Stimulated activated CD8-positive, alpha-beta memory T cell treated with anti-CD3 and anti-CD28 coated beads, Interleukin-4, amount 100 ng/mL, for 24 hours (primary cell): ENCODE measurements around the gene FGF11.

ENCODE experiments used
- DNase-seq: peaks from one replicate; pipeline ENCODE4 v3.0.0-alpha.2; 2020; ENCODE audit warnings: low read depth

Gene FGF11

DNA sequence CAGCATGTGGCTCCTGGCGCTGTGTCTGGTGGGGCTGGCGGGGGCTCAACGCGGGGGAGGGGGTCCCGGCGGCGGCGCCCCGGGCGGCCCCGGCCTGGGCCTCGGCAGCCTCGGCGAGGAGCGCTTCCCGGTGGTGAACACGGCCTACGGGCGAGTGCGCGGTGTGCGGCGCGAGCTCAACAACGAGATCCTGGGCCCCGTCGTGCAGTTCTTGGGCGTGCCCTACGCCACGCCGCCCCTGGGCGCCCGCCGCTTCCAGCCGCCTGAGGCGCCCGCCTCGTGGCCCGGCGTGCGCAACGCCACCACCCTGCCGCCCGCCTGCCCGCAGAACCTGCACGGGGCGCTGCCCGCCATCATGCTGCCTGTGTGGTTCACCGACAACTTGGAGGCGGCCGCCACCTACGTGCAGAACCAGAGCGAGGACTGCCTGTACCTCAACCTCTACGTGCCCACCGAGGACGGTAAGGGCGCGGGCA is 31.0 kb upstream of the FGF11 start:
- DNase-seq, result no peak

DNA sequence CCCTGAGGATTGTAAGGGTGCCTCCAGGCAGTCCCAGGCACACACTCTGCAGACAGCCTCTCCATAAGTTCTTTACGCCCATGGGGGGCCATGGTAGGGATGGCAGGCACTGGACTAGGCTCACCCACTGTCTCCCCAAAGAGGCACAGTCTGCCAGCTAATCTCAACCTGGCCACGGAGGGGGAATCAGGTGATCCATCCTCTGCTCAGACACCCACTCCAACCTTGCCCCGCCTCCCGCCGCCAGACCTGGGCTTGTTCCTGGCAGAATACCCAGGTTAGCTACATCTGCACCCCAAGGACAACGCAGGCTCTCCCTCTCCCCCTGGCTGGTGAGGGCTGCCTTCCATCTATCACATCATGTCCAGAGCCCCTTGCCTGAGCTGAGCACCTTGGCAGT is 30.4 kb upstream of the FGF11 start:
- no peak for DNase-seq

DNA sequence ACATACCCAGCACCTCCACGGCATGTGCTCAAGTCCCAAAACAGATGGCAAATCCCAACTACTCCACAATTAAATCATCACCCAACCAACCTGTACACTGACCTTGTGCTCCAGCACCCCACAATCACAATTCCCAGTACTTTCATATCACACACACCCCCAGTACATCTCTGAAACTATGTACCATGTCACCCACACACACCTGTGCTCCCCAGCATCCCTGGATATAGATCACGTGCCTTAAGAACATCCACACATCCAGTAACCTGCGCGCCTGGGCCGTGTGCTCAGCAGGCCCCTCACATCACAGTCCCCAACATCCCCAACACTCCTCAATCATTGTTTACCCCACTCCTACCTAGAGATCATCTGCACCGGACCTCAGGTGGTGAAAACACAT is 29.6 kb upstream of the FGF11 start:
- DNase-seq, result no peak

- no peak for DNase-seq
Observed at GRCh38 chr17:7410634-7411426, 28.5 kb upstream of the FGF11 start.

- no peak for DNase-seq
Observed at GRCh38 chr17:7411427-7411750, 27.9 kb upstream of the FGF11 start.

DNA sequence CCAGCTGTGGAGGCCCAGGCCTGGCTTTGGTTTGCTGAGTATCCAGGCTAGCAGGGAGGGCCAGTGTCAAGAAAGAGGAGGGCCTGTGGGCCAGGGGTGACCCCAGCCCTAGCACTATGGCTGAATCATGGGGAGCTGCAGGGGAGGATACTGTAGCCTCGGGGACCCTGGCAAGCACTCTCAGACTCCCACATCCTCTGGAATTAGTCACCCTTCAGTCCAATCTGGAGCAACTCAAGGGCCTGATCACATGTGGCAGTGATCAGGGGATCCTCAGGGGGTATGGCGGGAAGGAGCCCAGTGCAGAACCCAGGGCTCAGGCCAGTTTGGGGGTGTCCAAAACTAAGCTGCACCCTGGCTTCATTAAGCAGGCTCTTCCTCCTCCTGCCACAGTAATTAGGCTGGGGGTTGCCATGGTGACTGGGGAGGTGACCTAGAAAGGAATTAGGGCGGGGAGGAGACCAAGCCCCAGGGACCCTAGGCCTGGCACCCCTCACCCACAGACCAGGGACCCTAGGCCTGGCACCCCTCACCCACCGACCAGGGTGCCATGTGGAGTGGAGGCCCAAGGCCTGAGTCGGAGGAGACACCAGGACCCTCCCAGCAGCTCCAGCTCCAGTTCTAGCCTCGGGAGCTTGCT is 25.8 kb upstream of the FGF11 start:
- no peak for DNase-seq

DNA sequence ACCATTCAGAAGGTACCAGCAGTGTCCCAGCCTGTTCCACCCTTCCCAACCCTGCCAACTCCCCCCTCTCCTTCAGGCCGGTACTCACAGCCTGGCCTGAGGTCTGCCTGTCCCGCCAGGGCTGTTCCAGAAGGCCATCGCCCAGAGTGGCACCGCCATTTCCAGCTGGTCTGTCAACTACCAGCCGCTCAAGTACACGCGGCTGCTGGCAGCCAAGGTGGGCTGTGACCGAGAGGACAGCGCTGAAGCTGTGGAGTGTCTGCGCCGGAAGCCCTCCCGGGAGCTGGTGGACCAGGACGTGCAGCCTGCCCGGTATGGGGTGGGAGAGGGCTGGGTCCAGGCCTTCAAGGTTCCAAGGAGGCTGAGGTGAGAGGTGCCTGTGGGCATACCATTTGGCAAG is 24.5 kb upstream of the FGF11 start:
- DNase-seq, result no peak

- no peak for DNase-seq
Observed at GRCh38 chr17:7415784-7416183, 23.5 kb upstream of the FGF11 start.

DNA sequence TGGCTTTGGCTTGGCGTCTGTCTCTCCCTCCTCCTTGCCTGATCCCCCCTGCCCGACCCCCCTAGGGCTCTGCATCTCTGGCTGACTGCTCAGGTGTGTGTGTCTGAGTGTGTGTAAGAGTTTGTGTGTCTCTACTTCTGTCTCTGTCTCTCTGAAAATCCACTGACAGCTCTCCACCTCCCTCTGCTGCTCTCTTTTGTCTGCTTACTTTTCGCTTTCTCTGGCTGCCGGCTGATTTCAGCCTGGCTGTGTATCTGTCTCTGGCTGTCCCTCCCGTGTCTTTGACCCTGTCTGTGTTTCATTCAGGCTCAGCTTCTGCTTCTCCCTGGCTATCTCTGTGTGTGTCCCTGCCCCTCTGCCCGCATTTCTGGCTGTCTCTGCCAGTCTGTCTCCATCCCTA is 23.0 kb upstream of the FGF11 start:
- no peak for DNase-seq

- no peak for DNase-seq
Observed at GRCh38 chr17:7417056-7417655, 22.2 kb upstream of the FGF11 start.

DNA sequence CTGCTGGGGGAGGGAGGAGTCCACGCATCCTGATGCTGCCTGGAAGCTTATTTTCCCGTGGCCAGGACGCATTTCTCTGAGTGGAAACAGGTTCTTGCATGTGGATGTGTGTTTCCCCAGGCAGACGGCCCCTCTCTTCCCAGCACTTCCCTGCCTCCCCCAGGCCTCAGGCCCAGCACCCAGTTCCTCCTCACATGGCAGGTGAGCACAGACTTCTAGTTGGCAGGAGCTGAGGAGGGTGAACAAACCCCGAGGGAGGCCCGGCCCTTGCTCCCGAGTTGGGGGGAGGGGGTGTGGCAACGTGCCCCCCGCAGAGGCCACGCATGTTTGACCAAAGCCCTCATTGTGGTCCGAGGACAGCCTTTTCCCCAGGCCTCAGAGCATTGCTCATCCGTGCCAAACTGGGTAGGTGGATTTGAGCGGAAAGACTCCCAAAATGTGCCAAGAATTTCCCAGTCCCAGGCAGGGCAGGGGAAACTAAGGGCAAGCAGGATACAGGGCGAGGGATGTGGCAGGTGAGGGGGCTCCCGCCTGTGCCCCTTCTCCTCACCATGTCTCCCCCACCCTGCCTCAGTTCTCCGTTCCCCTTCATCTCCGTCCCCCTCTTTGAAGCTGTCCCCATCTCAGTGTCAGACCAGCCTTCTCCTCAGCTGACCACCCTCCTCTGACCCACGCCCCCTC is 20.7 kb upstream of the FGF11 start:
- no peak for DNase-seq

GRCh38 chr17:7419819-7420610 is 19.3 kb upstream of the FGF11 start, which contains the start of gene SPEM1:
SPEM1 (plus strand) TSS chr17:7420324; CDS start chr17:7420385, 61 bp downstream.
- DNase-seq, result no peak

DNA sequence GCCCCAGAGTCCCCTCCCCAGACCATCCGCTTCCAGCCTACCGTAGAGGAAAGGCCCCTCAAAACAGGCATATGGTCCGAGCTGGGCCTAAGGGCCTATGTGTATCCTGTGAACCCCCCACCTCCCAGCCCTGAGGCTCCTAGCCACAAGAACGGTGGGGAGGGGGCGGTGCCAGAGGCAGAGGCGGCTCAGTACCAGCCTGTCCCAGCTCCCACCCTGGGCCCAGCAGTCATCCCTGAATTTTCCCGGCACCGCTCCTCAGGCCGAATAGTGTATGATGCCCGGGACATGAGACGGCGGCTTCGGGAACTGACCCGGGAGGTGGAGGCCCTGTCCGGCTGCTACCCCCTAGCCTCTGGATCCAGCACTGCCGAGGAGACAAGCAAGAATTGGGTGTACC is 18.1 kb upstream of the FGF11 start:
- no peak for DNase-seq

GRCh38 chr17:7423679-7424078 is 15.6 kb upstream of the FGF11 start:
- no peak for DNase-seq

DNA sequence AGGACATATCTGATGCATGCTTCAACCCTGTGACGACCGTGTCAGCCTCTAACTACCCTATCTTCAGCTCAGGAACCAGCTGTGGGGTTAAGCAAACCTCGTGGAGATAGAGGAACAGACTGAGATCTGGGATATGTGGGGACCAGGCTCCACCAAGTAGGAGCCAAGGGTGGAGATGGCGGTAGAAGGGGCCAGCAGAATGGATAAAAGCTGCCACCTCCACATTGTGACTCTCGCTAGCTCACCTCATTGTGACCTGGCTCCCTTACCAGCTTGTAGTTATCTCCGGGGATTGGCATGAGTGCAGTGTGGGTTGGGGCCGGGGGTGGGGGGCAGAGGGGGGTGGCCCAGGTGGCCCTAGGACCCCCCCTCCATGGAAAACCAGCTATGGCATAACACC is 14.0 kb upstream of the FGF11 start, which contains the start of gene SPEM2:
TSS of gene SPEM2 (plus strand) at position 301 of the 400 bp plus-strand sequence. CDS start at position 374, 73 bp downstream.
- DNase-seq, result no peak

DNA sequence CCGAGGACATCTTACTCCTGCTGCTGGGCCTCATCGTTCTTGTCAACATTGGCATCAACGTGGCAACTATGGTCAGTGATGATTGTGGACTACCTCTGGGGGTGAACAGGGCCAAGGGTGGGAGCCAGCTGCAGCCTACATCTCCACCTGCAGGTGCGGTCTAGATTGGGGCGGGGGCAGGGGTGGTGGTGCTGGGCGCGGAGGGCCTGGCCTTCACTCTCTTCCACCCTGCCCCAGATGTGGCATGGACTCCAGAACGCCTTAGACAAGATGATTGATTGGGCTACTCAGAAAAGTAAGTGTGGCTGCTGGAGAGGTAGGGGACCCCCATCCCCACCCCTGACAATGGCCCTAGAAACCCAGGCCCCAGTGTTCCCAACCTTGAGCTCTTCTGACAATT is 13.6 kb upstream of the FGF11 start:
- no peak for DNase-seq

DNA sequence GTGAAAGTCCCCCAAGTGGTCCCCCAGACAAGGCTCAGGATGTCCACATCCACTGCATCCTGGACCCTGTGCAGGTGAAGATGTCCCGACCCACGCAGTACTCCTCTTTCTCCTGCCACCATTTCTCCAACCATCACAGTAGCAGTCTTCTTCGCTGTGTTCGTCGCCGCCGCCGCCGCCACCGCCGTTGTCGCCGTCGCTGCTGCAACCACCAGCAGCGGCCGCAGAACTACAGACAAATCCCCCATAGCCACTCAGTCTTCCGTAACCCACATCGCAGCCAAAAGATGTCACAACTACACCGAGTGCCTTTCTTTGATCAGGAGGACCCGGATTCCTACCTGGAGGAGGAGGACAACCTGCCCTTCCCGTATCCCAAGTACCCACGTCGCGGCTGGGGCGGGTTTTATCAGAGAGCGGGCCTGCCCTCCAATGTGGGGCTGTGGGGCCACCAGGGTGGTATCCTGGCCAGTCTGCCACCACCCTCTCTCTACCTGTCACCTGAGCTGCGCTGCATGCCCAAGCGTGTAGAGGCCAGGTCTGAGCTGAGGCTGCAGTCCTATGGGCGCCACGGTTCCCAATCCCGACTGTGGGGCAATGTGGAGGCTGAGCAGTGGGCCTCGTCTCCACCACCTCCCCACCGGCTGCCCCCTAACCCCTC is 13.0 kb upstream of the FGF11 start:
- DNase-seq, result no peak

- DNase-seq, result no peak
Observed at GRCh38 chr17:7426896-7427489, 12.3 kb upstream of the FGF11 start.

DNA sequence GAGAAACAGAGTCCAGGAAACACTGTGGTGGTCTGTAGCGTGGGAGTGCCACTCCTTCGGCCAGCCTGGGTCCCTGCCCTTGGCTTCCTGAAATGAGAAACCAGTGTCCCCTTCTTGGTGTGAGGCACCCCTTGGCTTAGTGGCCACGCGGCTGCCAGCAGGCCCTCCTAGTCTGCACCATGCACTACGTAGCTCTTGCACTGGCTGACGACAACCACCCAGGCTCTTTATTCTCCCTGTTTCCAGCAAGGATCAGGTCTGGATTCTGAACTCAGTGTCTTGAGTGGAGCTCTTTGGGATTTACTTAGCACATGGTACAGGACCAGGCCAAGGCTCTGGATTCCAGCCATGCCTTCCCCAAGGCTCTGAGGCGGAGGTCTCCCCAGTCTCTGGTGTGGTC is 11.8 kb upstream of the FGF11 start:
- DNase-seq, result no peak

GRCh38 chr17:7428557-7428956 is 10.8 kb upstream of the FGF11 start, which contains the start of gene SPEM3:
SPEM3 (plus strand) TSS chr17:7428857; CDS start chr17:7428903, 46 bp downstream.
- no peak for DNase-seq

- no peak for DNase-seq
Observed at GRCh38 chr17:7429722-7430121, 9.6 kb upstream of the FGF11 start.
